Endothelial cell of umbilical vein (primary cell): ENCODE results near the gene LTBP2. TPM values are rescaled to one million over a fixed set of nuclear protein-coding genes. Genes with fewer than 3 reads are reported as not detected.

ENCODE experiments used
- BruUV-seq: library from RNA; stranded (reverse); fragments of 400-500 nt; replicated peaks from 2 replicates; lab custom pipeline; 2021; lab: Mats Ljungman, UMichigan
- CTCF ChIA-PET: fragments of 300-600, 350-600 bp; sonication (Branson Sonifier 250); formaldehyde crosslinking; loops from one replicate; lab custom pipeline; 2021; ENCODE audit warnings: antibody characterized with exemption, inconsistent platforms; lab: Charles Lee
- POLR2A ChIA-PET: fragments of 300-600, 350-600 bp; sonication (Branson Sonifier 250); formaldehyde crosslinking; loops from one replicate; lab custom pipeline; 2021; ENCODE audit warnings: antibody characterized with exemption, inconsistent platforms; lab: Charles Lee
- DNase-seq: peaks from one replicate; pipeline ENCODE4 v3.0.0-alpha.2; 2011; ENCODE audit warnings: low read depth, low spot score
- FAIRE-seq: peaks from 2 replicates; lab custom pipeline; 2011; peaks lifted over from hg19 to GRCh38; lab: Jason Lieb, UNC
- H2AFZ ChIP-seq: 2 replicates; pipeline ENCODE4 v1.6.0; 2012; ENCODE audit warnings: low read depth, low read length, control low read depth, inconsistent platforms
- H3K27ac ChIP-seq: 2 replicates; pipeline ENCODE4 v1.5.1; 2011; ENCODE audit warnings: low read depth, mild to moderate bottlenecking, control low read depth, low read length, moderate library complexity; ENCODE audit not compliant: insufficient read depth
- H3K27me3 ChIP-seq, 2 experiments: 2 replicates each; pipeline versions ENCODE4 v1.6.0 to v1.6.1; 2011; ENCODE audit warnings: low read length in 2 of 2, mixed read lengths in 1 of 2; ENCODE audit not compliant: control insufficient read depth in 2 of 2, insufficient read depth in 2 of 2
- H3K36me3 ChIP-seq, 2 experiments: 2 replicates in 1 of 2; 3 replicates in 1 of 2; pipeline ENCODE4 v1.5.1; 2011; ENCODE audit warnings: low read length in 2 of 2, mild to moderate bottlenecking in 1 of 2, moderate library complexity in 1 of 2; ENCODE audit not compliant: control insufficient read depth in 2 of 2, insufficient read depth in 2 of 2; ENCODE audit errors: extremely low read depth in 1 of 2
- H3K4me1 ChIP-seq: 3 replicates; pipeline ENCODE4 v1.5.1; 2011; ENCODE audit warnings: mild to moderate bottlenecking, low read length; ENCODE audit not compliant: control insufficient read depth, insufficient read depth; ENCODE audit errors: extremely low read depth
- H3K4me2 ChIP-seq: 2 replicates; pipeline ENCODE4 v1.6.1; 2011; ENCODE audit warnings: low read length, control low read depth, mixed read lengths; ENCODE audit not compliant: insufficient read depth
- H3K4me3 ChIP-seq, 3 experiments: fragments of 200-600 bp in 1 of 3; sonication (generic), shearing (Covaris generic) in 1 of 3; replicated peaks in 1 of 3; 2 replicates each; pipeline ENCODE4 v1.5.1; 2011 to 2016; ENCODE audit warnings: control low read depth in 3 of 3, low read length in 3 of 3, mild to moderate bottlenecking in 2 of 3, inconsistent platforms in 1 of 3, low read depth in 1 of 3, moderate library complexity in 1 of 3; ENCODE audit not compliant: insufficient read depth in 1 of 3
- H3K79me2 ChIP-seq: 2 replicates; pipeline ENCODE4 v1.6.0; 2012; ENCODE audit warnings: low read length, inconsistent platforms; ENCODE audit not compliant: control insufficient read depth, insufficient read depth
- H3K9ac ChIP-seq: replicated peaks from 2 replicates; pipeline ENCODE3; 2011; ENCODE audit warnings: low read length, control low read depth; ENCODE audit not compliant: insufficient read depth; ENCODE audit errors: extremely low read depth
- H3K9me1 ChIP-seq: replicated peaks from 3 replicates; pipeline ENCODE4 v1.6.0; 2011; ENCODE audit warnings: mild to moderate bottlenecking, low read length; ENCODE audit not compliant: control insufficient read depth, insufficient read depth; ENCODE audit errors: extremely low read depth
- H3K9me3 ChIP-seq: replicated peaks from 2 replicates; pipeline ENCODE4 v1.5.1; 2012; ENCODE audit warnings: low read length, inconsistent platforms; ENCODE audit not compliant: control insufficient read depth, insufficient read depth
- H4K20me1 ChIP-seq: replicated peaks from 2 replicates; pipeline ENCODE3; 2011; ENCODE audit warnings: mild to moderate bottlenecking, low read length; ENCODE audit not compliant: control insufficient read depth, insufficient read depth; ENCODE audit errors: extremely low read depth
- FOS ChIP-seq: IDR thresholded peaks from 2 replicates; pipeline ENCODE4 v1.6.1; 2011; ENCODE audit warnings: mild to moderate bottlenecking, low read length, moderate library complexity, borderline replicate concordance; ENCODE audit not compliant: insufficient read depth
- JUN ChIP-seq: IDR thresholded peaks from 2 replicates; pipeline ENCODE4 v1.6.1; 2011; ENCODE audit warnings: borderline replicate concordance, low read depth; ENCODE audit not compliant: insufficient read length, insufficient read depth
- POLR2AphosphoS5 ChIP-seq: IDR thresholded peaks from 2 replicates; pipeline ENCODE4 v1.6.1; 2012; ENCODE audit warnings: low read depth, mild to moderate bottlenecking, control low read depth, low read length, moderate library complexity; ENCODE audit not compliant: insufficient read depth
- dilution Hi-C: fragments of 300-500 bp; cut with MboI; formaldehyde crosslinking; loops from one replicate; pipeline ENCODE4 v1.15.0; 2019; ENCODE audit warnings: low sequenced_read_pairs; ENCODE audit not compliant: extremely low pct_ligation_motif_present
- intact Hi-C: fragments of 100-400 bp; cut with micrococcal nuclease; formaldehyde crosslinking; loops from one replicate; pipeline ENCODE4 v1.10.0; 2022
- polyA plus RNA-seq, 4 experiments: library from polyadenylated mRNA; depleted of rRNA in 3 of 4; stranded (reverse) in 3 of 4; unstranded in 1 of 4; fragments of >200 nt; gene quantifications; 2 replicates each; pipeline versions ENCODE4 v1.2.1 to v1.2.3, GENCODE V29; 2011 to 2012; ENCODE audit warnings: missing spikeins in 1 of 4
- total RNA-seq: library from RNA; stranded (reverse); gene quantifications from 2 replicates; pipeline ENCODE4 v1.2.3, GENCODE V29; 2021
- TF ChIP-seq, protein P1 (sequence below): IDR thresholded peaks from 2 replicates; pipeline ENCODE4 v1.6.1; 2011; ENCODE audit not compliant: insufficient read depth, insufficient read length
- TF ChIP-seq, protein P2 (sequence below), 2 donors: IDR thresholded peaks; 1 replicate in 1 of 2; 2 replicates in 1 of 2; pipeline ENCODE4 v1.5.1; 2011; ENCODE audit warnings: low read length in 2 of 2, mild to moderate bottlenecking in 2 of 2, moderate library complexity in 2 of 2, control low read depth in 1 of 2, inconsistent platforms in 1 of 2, low read depth in 1 of 2; ENCODE audit not compliant: insufficient read depth in 1 of 2; ENCODE audit errors: extremely low read depth in 1 of 2

LTBP2 gene
- total and polyA plus RNA-seq, 2 donors (not counting 3 experiments of a cell fraction or from before 2014, with no cell fraction given) = 209 to 268 TPM

DNA sequence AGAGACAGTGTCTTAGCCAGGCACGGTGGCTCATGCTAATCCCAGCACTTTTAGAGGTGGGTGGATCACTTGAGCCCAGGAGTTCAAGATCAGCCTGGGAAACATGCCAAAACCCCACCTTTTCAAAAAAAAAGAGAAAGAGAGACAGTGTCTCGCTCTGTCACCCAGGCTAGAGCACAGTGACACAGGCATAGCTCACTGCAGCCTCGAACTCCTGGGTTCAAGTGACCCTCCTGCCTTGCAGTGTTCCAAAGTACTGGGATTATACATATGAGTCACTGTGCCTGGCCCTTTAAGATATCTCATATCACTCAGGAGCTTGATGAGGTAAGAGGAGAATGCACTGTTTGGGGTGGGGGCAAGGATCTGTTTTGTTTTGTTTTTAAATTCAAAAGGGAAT is 48.1 kb upstream of the LTBP2 start:
- Histone ChIP-seq H3K27ac (peak overlapping the region; percentile 86), H4K20me1 (no peaks in the 10 kb centered on the region)

DNA sequence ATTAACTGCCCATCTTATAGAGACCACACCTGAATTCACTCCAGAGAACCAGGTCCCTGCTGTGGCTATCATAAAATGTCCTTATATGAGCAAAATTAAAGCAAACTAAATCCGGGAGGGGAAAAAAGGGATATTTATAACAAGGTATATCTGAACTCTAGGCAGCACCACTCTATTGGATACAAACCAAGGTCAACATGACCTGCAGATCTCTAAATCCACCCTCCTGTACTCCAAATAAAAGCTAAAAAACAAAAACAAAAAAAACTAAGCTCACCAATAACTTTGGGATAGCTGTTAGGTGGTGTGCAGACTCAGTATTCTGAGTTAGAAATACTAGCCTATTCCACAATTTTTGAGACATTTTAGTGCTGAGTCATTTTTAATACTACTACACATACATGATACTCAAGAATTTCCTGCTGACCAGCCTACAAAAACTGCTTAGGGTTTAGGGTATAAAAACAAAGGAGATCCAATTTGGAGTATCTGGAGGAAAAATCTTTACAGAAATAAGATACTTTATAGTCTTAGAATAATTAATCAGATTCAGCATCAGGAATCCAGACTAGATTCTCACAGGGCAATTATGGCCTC is 46.6 kb upstream of the LTBP2 start:
- Histone ChIP-seq H3K27me3 (no peaks in the 10 kb centered on the region), H3K4me1 (peaks cover 32% of the 10 kb centered on the region), H3K9me1 (no peaks in the 10 kb centered on the region), H3K4me3 (no peak overlapping the region), H3K27ac (peak overlapping the region; percentile 86), H3K36me3 (peaks cover 12 to 18% of the 10 kb centered on the region in 2 experiments), H2AFZ (no peak overlapping the region), H4K20me1 (no peaks in the 10 kb centered on the region), H3K4me2 (peak overlapping the region; percentile 72), H3K9ac (peak overlapping the region; percentile 41), H3K79me2 (no peaks in the 10 kb centered on the region), H3K9me3 (no peaks in the 10 kb centered on the region)
- peak; percentile 30 for TF ChIP-seq JUN
- TF ChIP-seq, protein P1, sequence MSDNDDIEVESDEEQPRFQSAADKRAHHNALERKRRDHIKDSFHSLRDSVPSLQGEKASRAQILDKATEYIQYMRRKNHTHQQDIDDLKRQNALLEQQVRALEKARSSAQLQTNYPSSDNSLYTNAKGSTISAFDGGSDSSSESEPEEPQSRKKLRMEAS = no peak
- TF ChIP-seq FOS = peak; percentile 35
- TF ChIP-seq POLR2AphosphoS5 = no peak
- TSS peak; percentile 8 for BruUV-seq
- ChIA-PET CTCF (interaction anchor here (0.9 to 2.7 kb wide), 5 partner anchors 9 to 46 kb away, joined by 3 to 14 read pairs (median 5); partner anchors contain the start of gene LTBP2), POLR2A (interaction anchor here (1.4 kb wide), 2 partner anchors 9 to 38 kb away, joined by 4 to 7 read pairs; no protein-coding TSS in a partner anchor)
- dilution Hi-C loops (no loop called here), intact Hi-C loops (loop anchor here (1.0 to 2.0 kb wide), 3 partner anchors 9 to 40 kb away; no protein-coding TSS in a partner anchor)
- DNase-seq (peak; percentile 51), FAIRE-seq (peak; percentile 91)

More for the DNA sequence above, 48.1 kb upstream of the LTBP2 start:
- DNase-seq (peak; percentile 31), FAIRE-seq (peak; percentile 77)
- ChIA-PET POLR2A (no interaction called here), CTCF (interaction anchor here (0.6 to 2.7 kb wide), 5 partner anchors 7 to 51 kb away, joined by 4 to 14 read pairs (median 5); partner anchors contain the start of gene LTBP2)
- H3K9me1 ChIP-seq = no peaks in the 10 kb centered on the region
- no peak overlapping the region for H3K4me2 ChIP-seq
- no TSS peak for BruUV-seq
- TF ChIP-seq, protein P2, sequence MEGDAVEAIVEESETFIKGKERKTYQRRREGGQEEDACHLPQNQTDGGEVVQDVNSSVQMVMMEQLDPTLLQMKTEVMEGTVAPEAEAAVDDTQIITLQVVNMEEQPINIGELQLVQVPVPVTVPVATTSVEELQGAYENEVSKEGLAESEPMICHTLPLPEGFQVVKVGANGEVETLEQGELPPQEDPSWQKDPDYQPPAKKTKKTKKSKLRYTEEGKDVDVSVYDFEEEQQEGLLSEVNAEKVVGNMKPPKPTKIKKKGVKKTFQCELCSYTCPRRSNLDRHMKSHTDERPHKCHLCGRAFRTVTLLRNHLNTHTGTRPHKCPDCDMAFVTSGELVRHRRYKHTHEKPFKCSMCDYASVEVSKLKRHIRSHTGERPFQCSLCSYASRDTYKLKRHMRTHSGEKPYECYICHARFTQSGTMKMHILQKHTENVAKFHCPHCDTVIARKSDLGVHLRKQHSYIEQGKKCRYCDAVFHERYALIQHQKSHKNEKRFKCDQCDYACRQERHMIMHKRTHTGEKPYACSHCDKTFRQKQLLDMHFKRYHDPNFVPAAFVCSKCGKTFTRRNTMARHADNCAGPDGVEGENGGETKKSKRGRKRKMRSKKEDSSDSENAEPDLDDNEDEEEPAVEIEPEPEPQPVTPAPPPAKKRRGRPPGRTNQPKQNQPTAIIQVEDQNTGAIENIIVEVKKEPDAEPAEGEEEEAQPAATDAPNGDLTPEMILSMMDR (IDR thresholded peaks at IDR 0.05; ENCODE audit: extremely low read depth in 1 of 2, insufficient read depth in 1 of 2, low read depth in 1 of 2, low read length in 2 of 2) = no peak
- peak; percentile 20 for TF ChIP-seq FOS
- dilution Hi-C loops (no loop called here), intact Hi-C loops (no loop called here)
- no peaks in the 10 kb centered on the region for H3K79me2 ChIP-seq
- no peak overlapping the region for H2AFZ ChIP-seq
- H3K4me1 ChIP-seq = peaks cover 32% of the 10 kb centered on the region
- H3K4me3 ChIP-seq = no peak overlapping the region
- peak overlapping the region; percentile 24 for H3K9ac ChIP-seq
- H3K27me3 ChIP-seq = no peaks in the 10 kb centered on the region
- H3K9me3 ChIP-seq = no peaks in the 10 kb centered on the region
- H3K36me3 ChIP-seq = peaks cover 17 to 22% of the 10 kb centered on the region in 2 experiments
